NCI-H2107 treated with DMSO at 0.1 percent for 48 hours (cell line): ENCODE measurements around the gene DAPK3.
"Not testable (repeated sequence)": the region's sequence is repeated elsewhere in the genome, so short reads cannot be mapped to it uniquely, and the experiment has no call there.

Experiments
- DNase-seq: peaks from one replicate; lab custom pipeline; 2025; ENCODE audit not compliant: unreplicated experiment; lab: John Stamatoyannopoulos, UW

The DAPK3 gene

DNA sequence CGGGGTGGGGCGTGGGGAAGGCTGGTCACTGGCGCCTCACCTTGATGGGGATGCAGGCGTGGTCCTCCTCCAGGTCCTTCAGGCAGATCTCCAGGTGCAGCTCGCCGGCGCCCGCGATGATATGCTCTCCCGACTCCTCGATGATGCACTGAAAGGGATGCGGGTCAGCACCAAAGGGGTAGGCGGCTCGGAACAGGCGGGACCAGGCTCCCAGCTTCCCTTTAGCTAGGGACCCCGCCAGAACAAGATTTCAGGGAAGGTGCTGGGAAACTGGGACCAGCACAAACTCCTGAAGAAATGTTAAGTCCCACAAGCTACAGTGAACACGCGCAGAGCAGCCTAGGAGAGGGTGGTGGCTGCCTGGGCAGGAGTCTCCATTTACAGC is 8.4 kb upstream of the DAPK3 start:
- no peak for DNase-seq

- no peak for DNase-seq
These were observed 7.2 kb upstream of the DAPK3 start for GRCh38 chr19:3978145-3978544.

DNA sequence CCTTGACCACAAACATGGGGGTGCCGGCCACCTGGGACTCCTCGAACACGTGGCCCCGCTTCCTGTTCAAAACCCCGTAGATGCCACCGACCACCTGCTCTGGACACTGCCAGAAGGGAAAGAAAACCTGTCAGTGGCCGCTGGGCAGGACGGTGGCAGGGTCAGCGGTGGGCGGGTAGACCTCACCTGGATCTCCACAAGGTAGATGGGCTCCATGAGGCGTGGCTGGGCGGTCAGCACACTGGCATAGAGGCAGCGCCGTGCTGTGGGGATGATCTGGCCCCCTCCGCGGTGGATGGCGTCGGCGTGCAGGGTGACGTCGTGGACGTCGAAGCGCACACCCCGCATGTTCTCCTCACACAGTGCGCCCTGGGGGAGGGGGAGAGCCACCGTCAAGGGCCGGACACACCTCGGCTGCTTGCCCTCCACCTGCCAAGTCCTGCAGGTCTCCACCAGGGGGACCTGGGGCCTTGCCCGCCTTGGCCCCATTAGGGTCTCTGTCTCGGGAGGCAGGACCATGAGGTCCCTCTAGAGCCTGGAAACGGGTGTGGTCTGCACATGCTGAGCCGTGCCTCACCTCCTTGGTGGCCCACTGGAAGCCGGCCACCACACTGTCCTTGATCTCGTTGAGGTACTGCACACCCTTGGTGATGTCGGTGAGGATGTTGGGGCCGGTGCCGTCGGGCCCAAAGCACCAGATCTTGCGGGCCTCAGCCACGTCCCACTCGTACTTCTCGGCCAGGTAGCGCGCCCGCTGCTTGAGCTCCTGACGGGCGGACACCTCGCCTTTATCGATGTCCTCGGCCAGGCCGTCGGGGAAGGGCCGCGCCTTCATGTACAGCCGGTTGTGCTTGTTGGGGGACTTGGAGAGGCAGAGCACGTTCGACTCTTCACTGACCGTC is 6.6 kb upstream of the DAPK3 start:
- DNase-seq: no peak

DNA sequence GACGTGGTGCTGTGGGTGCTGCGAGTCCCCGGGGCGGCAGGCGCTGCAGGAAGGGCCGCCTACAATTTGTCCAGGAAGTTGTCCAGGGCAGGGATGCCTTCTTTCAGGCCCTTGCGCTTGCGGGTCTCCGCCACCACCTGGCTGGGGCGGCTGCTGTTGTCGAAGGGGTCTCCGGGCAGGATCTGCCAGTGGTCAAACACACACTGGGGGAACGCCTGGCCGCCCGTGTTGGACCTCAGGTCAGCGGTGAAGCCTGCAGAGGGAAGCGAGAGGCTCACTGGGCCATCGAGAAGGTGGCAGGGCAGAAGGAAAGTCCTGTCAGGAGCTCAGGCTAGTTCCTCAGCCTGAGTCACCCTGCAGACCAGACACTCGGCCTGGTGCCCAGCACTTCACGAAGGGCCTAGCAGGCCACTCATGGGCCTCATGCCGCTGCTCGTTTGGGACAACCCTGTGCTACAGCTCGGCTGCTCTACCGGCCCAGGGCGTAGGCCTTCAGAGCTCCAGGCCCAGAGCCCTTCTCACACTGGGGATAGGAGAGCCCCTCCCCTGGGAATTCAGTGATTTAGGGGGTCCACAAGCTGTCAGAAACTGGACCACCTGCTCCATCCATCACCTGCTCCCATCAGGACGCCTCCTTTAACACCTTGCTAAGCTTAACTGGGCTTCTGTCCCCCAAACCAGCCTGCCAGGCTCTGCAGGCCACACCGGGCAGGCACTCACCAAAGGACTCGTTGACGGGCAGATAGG is 5.8 kb upstream of the DAPK3 start:
- DNase-seq: no peak

GRCh38 chr19:3975637-3976087 is 4.8 kb upstream of the DAPK3 start:
- no peak for DNase-seq

GRCh38 chr19:3975144-3975543 is 4.2 kb upstream of the DAPK3 start:
- no peak for DNase-seq

GRCh38 chr19:3970313-3970807 is 539 bp downstream of the DAPK3 start:
- DNase-seq: no peak

DNA sequence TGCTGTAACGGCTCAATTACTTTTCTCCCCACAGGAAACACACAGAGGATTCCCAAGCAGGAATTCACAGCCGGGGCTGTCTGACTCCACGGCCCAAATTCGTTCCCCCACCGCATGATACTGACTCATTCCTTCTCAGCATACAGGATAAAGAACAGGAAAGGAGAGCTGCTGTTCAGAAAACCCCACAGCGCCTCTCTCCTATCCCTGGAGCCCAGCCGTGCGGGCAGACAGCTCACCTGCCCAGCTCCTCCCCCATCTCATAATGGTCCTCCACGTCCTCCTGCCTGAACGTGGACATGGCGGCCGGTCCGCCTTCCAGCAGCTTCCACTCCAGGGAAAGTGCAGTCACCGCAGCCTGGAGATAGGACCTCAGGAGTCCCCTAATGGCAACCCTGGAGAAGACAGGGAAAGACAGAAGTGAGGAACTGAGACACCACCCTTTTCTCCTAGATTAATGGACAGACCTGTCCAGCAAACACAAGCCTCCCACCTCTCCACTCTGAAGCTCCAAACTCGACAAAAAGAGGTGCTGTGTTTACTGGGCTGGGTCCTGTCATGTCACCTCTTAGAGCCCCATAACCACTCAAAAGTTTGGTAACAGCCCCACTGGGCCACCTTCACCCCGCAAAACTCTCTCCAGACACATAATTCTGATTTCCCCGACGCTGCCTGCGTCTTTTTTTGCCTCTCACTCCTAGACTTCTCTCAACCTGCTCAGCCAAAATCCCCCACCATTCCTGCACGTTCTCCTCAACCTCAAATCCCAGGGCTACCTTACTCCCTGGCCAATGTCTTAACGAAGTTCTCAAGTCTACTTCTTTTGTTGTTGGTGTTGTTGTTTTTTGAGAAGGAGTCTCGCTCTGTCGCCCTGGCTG is 1.2 kb downstream of the DAPK3 start:
- peak; percentile 5 for DNase-seq

DNA sequence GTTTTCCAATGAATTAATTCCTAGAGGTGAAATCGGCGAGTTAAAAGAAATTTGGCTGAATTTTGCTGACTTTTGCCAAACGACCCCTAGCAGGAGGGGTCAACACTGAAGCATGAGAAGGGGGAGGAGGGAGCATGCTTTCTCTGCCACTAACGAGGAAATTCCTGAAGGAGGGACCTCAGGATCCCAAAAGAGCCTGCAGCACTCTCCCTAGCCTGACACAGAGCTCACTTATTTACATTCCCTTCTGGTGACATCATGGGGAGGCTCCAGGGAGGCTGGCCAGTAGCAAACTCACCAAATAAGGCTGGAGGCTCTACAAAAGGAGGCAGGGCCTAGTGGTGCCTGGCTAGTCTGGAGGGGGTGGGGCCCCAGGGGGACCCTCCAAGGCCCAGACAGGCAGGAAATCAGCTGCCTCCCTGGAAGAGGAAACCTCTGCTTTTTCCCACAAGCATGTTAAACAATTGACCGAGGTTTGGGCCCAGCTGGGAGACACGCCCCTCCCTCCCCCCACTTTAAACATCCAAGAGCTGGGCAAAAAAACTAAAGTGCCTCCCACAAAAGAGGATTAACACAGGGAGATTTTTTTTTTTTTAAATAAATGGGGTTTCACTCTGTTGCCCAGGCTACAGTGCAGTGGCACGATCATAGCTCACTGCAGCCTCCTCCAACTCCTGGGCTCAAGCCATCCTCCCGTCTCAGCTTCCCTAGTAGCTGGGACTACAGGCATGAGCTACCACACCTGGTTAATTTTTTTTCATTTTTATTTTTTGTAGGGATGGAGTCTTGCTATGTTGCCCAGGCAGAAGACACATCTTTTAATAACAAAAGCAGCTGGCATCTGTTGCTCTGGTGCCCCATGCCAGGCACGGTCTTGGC is 2.1 kb downstream of the DAPK3 start:
- DNase-seq: peak; percentile 21

- DNase-seq: not testable (repeated sequence)
These were observed 2.9 kb downstream of the DAPK3 start for GRCh38 chr19:3967983-3968382.

DNA sequence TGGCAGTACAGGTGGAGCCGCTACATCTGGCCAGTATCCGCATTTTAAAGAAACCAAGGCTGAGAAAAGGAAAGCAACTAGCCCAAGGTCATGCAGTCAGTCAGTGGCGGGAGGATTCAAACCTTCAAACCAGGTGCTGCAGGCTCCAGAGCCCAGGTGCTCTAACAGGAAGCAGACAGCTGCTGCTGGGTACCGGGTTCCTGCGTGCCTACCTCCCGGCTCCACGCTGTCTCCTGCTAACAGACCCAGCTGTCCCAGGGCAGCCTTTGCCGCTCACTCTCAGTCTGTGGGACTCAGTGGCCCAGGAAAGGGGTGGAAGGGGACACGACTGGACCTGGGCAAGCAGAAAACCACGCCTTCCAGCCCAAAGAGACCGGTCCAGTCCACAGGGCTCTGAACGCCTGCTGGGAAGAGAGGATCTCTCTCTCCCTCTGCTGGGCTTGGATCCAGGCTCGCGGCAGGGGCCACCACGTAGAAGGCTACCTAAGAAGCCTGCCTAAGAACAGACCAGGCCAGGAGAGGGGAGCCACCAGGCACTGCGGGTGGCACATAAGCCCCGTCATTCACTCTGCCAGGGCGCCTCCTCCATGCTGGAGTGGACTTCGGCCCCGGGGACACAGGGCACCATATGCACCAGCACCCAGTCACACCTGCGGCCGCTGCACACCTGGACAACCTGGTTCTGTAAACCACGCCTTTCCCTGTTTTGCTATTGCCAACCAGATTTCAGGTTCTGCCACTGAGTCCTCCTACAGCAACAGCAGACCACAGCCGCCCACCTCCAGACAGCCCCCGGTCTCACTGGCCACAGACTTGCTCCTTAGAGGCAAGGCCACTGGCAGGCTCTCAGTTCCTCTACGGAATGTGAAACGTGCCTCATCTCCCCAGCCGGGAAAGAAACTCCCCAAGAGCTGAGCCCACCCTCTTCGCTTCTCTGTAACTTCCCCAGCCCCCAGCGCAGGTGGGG is 4.6 kb downstream of the DAPK3 start:
- no peak for DNase-seq

DNA sequence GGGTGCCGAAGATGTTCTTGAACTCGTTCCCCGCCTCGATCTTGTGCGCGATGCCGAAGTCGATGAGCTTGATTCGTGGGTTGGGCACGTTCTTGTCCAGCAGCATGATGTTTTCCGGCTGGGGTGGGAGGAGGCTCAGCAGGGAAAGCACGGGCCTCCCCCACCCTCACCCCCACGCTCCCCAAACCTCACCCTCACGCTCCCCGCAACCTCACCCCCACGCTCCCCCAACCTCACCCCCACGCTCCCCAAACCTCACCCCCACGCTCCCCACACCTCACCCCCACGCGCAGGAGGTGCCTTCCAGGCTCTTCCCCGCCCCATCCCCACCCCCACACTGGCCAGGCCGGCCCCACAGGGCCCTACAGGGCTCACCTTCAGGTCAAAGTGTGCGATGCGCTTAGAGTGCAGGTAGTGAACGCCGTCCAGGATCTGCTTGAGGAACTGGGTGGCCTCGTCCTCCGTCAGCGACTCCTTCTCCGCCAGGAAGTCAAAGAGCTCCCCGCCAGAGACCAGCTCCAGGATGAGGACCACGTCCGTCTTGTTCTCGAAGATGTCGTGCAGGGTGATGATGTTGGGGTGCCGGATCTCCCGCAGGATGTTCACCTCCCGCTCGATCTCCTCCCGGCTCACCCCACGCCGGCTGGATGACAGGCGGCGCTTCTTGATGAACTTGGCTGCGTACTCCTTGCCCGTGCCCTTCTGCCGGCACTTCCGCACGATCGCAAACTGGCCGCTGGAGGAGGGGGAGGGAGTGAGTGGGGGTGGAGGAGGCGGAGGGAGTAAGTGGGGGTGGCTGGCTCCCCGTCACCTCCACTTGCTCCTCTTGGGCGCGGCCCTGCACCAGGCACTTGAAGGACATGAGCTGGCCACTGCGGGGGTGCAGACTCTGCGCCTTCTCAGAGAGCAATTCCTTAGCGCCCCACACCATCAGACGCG is 6.4 kb downstream of the DAPK3 start:
- DNase-seq: no peak

DNA sequence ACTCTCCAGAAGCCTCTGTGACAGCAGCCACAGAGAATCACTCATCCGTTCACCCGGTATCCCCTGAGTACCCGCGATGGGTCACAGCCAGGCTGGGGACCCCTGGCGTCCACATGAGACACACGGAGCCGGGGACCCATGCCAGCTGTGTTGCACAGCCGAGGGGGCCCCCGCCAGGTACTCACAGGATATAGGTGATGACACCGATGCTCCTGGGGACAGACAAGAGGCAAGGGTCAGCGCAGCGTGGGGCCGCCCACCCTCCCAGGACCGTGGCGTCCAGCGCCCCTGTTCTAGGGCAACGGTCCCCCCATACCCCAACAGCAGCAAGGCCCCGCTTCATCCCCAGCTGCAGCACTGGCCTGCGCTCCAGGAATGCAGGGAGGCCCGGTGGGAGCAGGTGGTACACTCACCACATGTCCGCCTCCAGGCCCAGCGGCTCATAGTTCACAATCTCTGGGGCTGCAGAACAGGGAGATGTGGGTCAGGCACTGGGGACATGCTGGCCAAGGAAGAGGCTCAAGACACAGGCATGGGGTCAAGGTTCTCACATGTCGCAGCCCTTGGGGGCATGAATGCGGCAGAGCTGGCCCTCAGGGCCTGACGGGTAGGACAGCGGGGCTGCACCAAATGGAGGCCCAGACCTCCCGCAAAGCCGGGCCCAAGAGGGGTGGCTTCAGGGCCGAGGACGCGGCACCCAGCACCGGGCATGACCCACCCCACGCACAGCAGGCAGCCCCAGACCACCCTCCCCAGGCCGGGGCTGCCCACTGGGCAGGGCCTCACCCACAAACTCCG is 7.2 kb downstream of the DAPK3 start:
- no peak for DNase-seq

DNA sequence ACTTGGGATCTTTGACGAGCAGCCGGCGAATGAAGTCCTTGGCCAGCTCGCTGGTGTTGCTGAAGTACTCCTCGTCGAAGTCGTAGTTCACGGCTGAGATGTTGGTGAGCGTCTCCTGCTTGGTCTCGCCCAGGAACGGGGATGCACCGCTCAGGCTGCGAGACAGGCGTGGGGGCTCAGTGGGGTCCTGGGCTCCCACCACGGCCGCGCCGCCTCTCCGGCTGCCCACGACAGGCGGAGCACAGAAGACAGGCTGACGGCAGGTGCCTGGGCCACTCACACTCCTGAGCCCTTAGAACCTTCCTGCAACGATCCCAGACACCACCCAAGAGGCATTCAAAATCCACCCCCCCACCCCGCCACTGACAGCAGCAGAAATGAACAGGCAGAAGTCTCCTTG is 9.9 kb downstream of the DAPK3 start:
- DNase-seq: no peak

- DNase-seq: no peak
These were observed 11.2 kb downstream of the DAPK3 start for GRCh38 chr19:3959766-3960131.

- no peak for DNase-seq
These were observed 11.8 kb downstream of the DAPK3 start for GRCh38 chr19:3958836-3959765.
